ENCODE data around the gene ACY1.

- TF ChIP-seq PATZ1 (CRISPR knock-in tag; IDR thresholded peaks at IDR 0.05; ENCODE audit: borderline replicate concordance): no peak
- TF ChIP-seq, protein P1, sequence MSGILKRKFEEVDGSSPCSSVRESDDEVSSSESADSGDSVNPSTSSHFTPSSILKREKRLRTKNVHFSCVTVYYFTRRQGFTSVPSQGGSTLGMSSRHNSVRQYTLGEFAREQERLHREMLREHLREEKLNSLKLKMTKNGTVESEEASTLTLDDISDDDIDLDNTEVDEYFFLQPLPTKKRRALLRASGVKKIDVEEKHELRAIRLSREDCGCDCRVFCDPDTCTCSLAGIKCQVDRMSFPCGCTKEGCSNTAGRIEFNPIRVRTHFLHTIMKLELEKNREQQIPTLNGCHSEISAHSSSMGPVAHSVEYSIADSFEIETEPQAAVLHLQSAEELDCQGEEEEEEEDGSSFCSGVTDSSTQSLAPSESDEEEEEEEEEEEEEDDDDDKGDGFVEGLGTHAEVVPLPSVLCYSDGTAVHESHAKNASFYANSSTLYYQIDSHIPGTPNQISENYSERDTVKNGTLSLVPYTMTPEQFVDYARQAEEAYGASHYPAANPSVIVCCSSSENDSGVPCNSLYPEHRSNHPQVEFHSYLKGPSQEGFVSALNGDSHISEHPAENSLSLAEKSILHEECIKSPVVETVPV (CRISPR knock-in tag; IDR thresholded peaks at IDR 0.05): no peak
- TF ChIP-seq CREB5 (CRISPR knock-in tag; IDR thresholded peaks at IDR 0.05; ENCODE audit: low read depth): no peak
- TF ChIP-seq ZFP3 (CRISPR knock-in tag; IDR thresholded peaks at IDR 0.05): no peak
- no peak for TF ChIP-seq POU6F1 (CRISPR knock-in tag; IDR thresholded peaks at IDR 0.05; ENCODE audit: borderline replicate concordance, low read depth)
- TF ChIP-seq ZNF565 (CRISPR knock-in tag; conservative IDR thresholded peaks at IDR 0.05; ENCODE audit: low read depth): no peak
Observed at GRCh38 chr3:52002748-52003147, 19.4 kb downstream of the ACY1 start.
